K562 (cell line): ENCODE results near the gene SNX9. TPM values are rescaled to one million over a fixed set of nuclear protein-coding genes. Genes with fewer than 3 reads are reported as not detected.

Source experiments
- BCLAF1 ChIP-seq, 2 experiments: fragments of 450-650 bp in 1 of 2; IDR thresholded peaks; 2 replicates each; pipeline ENCODE4 v1.6.1; 2011 to 2017; ENCODE audit warnings: low read depth in 2 of 2, antibody characterized with exemption in 1 of 2, borderline replicate concordance in 1 of 2, low read length in 1 of 2, mild to moderate bottlenecking in 1 of 2, mixed read lengths in 1 of 2; ENCODE audit not compliant: control insufficient read depth in 1 of 2
- CSDE1 ChIP-seq, 2 experiments: fragments of 450-650 bp; IDR thresholded peaks; 2 replicates each; pipeline ENCODE4 v1.6.1; 2016; ENCODE audit warnings: mild to moderate bottlenecking in 1 of 2
- CTCF ChIP-seq, 3 experiments: IDR thresholded peaks in 2 of 3; conservative IDR thresholded peaks in 1 of 3; 2 replicates each; pipeline ENCODE4 v1.5.1; 2011 to 2012; ENCODE audit warnings: low read length in 3 of 3, mild to moderate bottlenecking in 3 of 3, control low read depth in 2 of 3, improper control_type of control experiment in 1 of 3, inconsistent platforms in 1 of 3, low read depth in 1 of 3, mixed read lengths in 1 of 3, moderate library complexity in 1 of 3; ENCODE audit not compliant: insufficient read depth in 2 of 3
- ELF2 ChIP-seq: fragments of 250-450 bp; sonication (Bioruptor Pico); IDR thresholded peaks from 2 replicates; pipeline ENCODE4 v1.5.0; 2021; ENCODE audit warnings: mild to moderate bottlenecking
- KDM1A ChIP-seq, 2 experiments: fragments of 450-650 bp; IDR thresholded peaks; 2 replicates each; pipeline ENCODE4 v1.6.1; 2016; ENCODE audit warnings: mild to moderate bottlenecking in 2 of 2
- KHSRP ChIP-seq: fragments of 450-650 bp; IDR thresholded peaks from 2 replicates; pipeline ENCODE4 v1.6.1; 2017
- KLF6 ChIP-seq: fragments of 250-450 bp; sonication (Bioruptor Pico); IDR thresholded peaks from 2 replicates; pipeline ENCODE4 v1.4.0; 2020; ENCODE audit warnings: mild to moderate bottlenecking, moderate library complexity, borderline replicate concordance
- NCOA4 ChIP-seq: fragments of 450-650 bp; IDR thresholded peaks from 2 replicates; pipeline ENCODE4 v1.6.1; 2018; ENCODE audit warnings: mild to moderate bottlenecking; ENCODE audit not compliant: partially characterized antibody
- RFX7 ChIP-seq: fragments of 250-450 bp; sonication (Bioruptor Pico); IDR thresholded peaks from 2 replicates; pipeline ENCODE4 v1.5.1; 2021; ENCODE audit warnings: mild to moderate bottlenecking
- SAFB2 ChIP-seq: fragments of 200-400 bp; formaldehyde crosslinking; IDR thresholded peaks from 2 replicates; pipeline ENCODE4 v1.6.1; 2018; ENCODE audit warnings: borderline replicate concordance, low read length, low read depth, moderate library complexity; ENCODE audit not compliant: severe bottlenecking
- SMARCE1 ChIP-seq: fragments of 450-650 bp; IDR thresholded peaks from 2 replicates; pipeline ENCODE4 v1.7.1; 2016; ENCODE audit warnings: mild to moderate bottlenecking
- SOX6 ChIP-seq: fragments of 450-650 bp; IDR thresholded peaks from 2 replicates; pipeline ENCODE4 v1.6.1; 2014; ENCODE audit warnings: mild to moderate bottlenecking
- SUPT5H ChIP-seq: fragments of 450-650 bp; IDR thresholded peaks from 2 replicates; pipeline ENCODE4 v1.6.1; 2016
- TAF7 ChIP-seq: fragments of 450-650 bp; IDR thresholded peaks from 2 replicates; pipeline ENCODE4 v1.6.1; 2016; ENCODE audit warnings: missing genetic modification characterization, missing compliant biosample characterization
- TCF7L2 ChIP-seq: fragments of 150-350 bp; IDR thresholded peaks from 2 replicates; pipeline ENCODE4 v1.6.1; 2016; ENCODE audit warnings: low read depth, mild to moderate bottlenecking, low read length, moderate library complexity
- ZNF586 ChIP-seq: fragments of 450-650 bp; formaldehyde crosslinking; conservative IDR thresholded peaks from 2 replicates; pipeline ENCODE4 v1.4.0; 2020; ENCODE audit warnings: mild to moderate bottlenecking, moderate library complexity
- polyA plus RNA-seq, 8 experiments: library from polyadenylated mRNA; depleted of rRNA in 4 of 8; stranded (reverse) in 5 of 8; unstranded in 3 of 8; fragments of >200 nt; fragmentation: Nextera tagmentation in 2 of 8; fragmentation: Illumina TruSeq in 1 of 8; extraction: Ambion mirVana in 2 of 8; extraction: Trizol in 1 of 8; gene quantifications; 2 replicates each; pipeline versions ENCODE4 v1.2.1 to v1.2.3, GENCODE V29; 2011 to 2014; ENCODE audit warnings: inconsistent platforms in 1 of 8, missing spikeins in 1 of 8
- total RNA-seq, 7 experiments: library from RNA; depleted of rRNA in 6 of 7; stranded (reverse); fragments of >200 nt in 6 of 7; fragmentation: Illumina TruSeq in 2 of 7; extraction: Trizol in 2 of 7; gene quantifications; 2 replicates each; pipeline versions ENCODE4 v1.2.1 to v1.2.3, GENCODE V29; 2011 to 2021; ENCODE audit warnings: low replicate concordance in 1 of 7

Gene SNX9
- total and polyA plus RNA-seq, 9 of the 15 experiments (the other 6 are each of a cell fraction or from before 2014, with no cell fraction given) = 6.0 to 81.7 (median 57.1) TPM

- TF ChIP-seq NCOA4 (peak; percentile 59), CTCF (IDR thresholded peaks at IDR 0.05 in 2 of 3, conservative IDR thresholded peaks at IDR 0.05 in 1 of 3; ENCODE audit: insufficient read depth in 2 of 3, low read depth in 1 of 3, low read length in 3 of 3) (no peak), KDM1A (IDR thresholded peaks at IDR 0.05) (peak in 1 of 2 experiments; percentile 8; a peak in 2 of 4 replicates), ZNF586 (CRISPR knock-in tag) (no peak), CSDE1 (IDR thresholded peaks at IDR 0.05) (0 out of 4 replicates have a peak, but pooled peaks of 1 of the 2 experiments have one; percentile 33), SUPT5H (peak; percentile 69), BCLAF1 (IDR thresholded peaks at IDR 0.05; ENCODE audit: borderline replicate concordance in 1 of 2, control insufficient read depth in 1 of 2, low read depth in 2 of 2, low read length in 1 of 2) (no peak), RFX7 (CRISPR knock-in tag) (0 out of 2 replicates have a peak, but pooled peaks have one; percentile 14), SMARCE1 (peak; percentile 58; the same call in 1 of the 2 replicates), TCF7L2 (no peak), SOX6 (peak; percentile 86), KLF6 (CRISPR knock-in tag) (no peak), KHSRP (0 out of 2 replicates have a peak, but pooled peaks have one; percentile 6), TAF7 (0 out of 2 replicates have a peak, but pooled peaks have one; percentile 13), ELF2 (CRISPR knock-in tag) (0 out of 2 replicates have a peak, but pooled peaks have one; percentile 42), SAFB2 (no peak)
Measured at GRCh38 chr6:157891544-157892362, 68.7 kb downstream of the SNX9 start (continued).
